Measurements from ENCODE around the gene DNAJC7. TPM values are rescaled to one million over a fixed set of nuclear protein-coding genes. Genes with fewer than 3 reads are reported as not detected.
A peak's percentile ranks its signal among the peaks of the same experiment; 100 is the strongest.

The DNAJC7 gene
- total and polyA plus RNA-seq, 8 donors = 62.1 to 161 (median 137) TPM

DNA sequence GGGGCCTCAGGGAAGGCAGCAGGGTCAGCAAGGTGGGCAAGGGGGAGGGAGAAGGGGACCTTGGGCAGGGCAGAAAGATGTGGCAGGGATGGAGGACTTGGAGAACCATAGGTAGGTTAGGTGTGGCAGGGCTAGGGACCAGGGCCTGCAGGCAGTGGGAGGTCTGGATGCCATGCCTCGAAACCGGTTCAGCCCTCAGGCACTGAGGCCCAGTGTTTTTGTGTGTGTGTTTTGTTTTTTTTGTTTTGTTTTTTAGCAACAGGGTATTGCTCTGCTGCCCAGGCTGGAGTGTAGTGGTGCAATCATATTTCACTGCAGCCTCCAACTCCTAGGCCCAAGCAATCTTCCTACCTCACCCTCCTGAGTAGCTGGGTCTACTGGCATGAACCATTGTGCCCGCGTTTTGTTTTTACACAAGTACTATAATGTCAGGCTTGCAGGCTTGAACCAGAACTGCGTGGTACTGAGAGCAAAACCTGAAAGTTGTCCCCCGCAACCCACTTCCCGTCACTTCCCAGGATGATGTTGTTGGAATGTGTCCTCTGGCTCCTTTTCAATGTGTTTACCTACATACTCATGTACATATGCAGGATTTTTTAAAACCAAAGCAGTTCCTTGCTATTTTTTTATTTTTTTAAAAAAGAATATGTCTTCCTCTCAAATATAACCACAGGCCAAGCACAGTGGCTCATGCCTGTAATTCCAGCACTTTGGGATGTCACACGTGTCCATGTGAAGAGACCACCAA is 74.4 kb downstream of the DNAJC7 start:
- Histone ChIP-seq H3K27ac (no peak overlapping the region), H3K4me1 (no peaks in the 10 kb centered on the region), H3K27me3 (no peaks in the 10 kb centered on the region), H3K4me3 (no peak overlapping the region), H3K36me3 (no peaks in the 10 kb centered on the region), H3K9me3 (no peaks in the 10 kb centered on the region)
- DNase-seq (peak in 1 of 4 donors; percentile 28), ATAC-seq (peak; percentile 7)
- TF ChIP-seq, protein P1, sequence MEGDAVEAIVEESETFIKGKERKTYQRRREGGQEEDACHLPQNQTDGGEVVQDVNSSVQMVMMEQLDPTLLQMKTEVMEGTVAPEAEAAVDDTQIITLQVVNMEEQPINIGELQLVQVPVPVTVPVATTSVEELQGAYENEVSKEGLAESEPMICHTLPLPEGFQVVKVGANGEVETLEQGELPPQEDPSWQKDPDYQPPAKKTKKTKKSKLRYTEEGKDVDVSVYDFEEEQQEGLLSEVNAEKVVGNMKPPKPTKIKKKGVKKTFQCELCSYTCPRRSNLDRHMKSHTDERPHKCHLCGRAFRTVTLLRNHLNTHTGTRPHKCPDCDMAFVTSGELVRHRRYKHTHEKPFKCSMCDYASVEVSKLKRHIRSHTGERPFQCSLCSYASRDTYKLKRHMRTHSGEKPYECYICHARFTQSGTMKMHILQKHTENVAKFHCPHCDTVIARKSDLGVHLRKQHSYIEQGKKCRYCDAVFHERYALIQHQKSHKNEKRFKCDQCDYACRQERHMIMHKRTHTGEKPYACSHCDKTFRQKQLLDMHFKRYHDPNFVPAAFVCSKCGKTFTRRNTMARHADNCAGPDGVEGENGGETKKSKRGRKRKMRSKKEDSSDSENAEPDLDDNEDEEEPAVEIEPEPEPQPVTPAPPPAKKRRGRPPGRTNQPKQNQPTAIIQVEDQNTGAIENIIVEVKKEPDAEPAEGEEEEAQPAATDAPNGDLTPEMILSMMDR (IDR thresholded peaks at IDR 0.05) = no peak
- intact Hi-C loops (cut with DNase I) = no loop called here

DNA sequence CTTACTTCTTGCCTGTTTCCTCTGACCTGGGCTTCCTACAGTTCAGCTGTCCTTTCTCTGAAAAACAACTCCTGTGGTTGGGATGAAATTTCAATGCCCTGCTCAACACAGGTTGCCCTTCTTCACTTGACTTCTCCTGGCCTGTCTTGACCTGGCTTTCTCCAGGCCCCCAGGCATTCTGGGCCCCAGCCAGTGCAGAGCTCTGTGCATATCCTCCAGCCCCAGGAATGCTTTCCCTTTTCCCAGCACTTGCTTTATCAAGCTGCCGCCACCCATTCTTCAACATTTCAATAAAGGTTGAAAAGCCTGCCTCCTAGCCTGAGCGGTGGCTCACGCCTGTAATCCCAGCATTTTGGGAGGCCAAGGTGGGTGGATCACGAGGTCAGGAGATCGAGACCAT is 76.1 kb downstream of the DNAJC7 start:
- Histone ChIP-seq H3K9me3 (no peaks in the 10 kb centered on the region), H3K27me3 (no peaks in the 10 kb centered on the region), H3K4me3 (no peak overlapping the region), H3K4me1 (no peaks in the 10 kb centered on the region), H3K27ac (no peak overlapping the region), H3K36me3 (no peaks in the 10 kb centered on the region)
- DNase-seq = peak in 1 of 4 donors; percentile 6
- ATAC-seq = no peak
- TF ChIP-seq, protein P1 (IDR thresholded peaks at IDR 0.05) = no peak
- intact Hi-C loops (cut with DNase I) = no loop called here

DNA sequence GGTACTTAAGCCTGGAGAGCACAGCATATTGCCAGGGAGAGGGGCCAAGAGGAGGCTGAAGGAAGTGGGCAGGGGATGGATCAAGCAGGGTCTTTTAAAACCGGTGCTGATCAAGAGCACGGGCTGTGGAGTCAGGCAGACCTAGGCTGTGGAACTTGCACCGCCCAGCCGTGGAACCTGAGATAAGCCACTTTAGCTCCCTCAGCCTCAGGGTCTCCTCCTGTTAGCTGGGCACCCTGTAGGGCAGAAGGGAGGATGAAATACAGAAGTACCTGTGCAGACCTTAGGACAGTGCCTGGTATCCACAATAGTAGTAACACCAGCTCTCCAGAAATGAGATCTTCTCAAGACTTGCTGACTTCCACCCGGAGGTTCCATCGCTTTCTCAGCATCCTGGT is 77.5 kb downstream of the DNAJC7 start:
- DNase-seq (peak in 1 of 4 donors; percentile 16), ATAC-seq (no peak)
- Histone ChIP-seq H3K27ac (no peak overlapping the region), H3K4me3 (no peak overlapping the region), H3K27me3 (no peaks in the 10 kb centered on the region), H3K9me3 (no peaks in the 10 kb centered on the region), H3K4me1 (no peaks in the 10 kb centered on the region), H3K36me3 (no peaks in the 10 kb centered on the region)
- intact Hi-C loops (cut with DNase I) = no loop called here
- TF ChIP-seq, protein P1 (IDR thresholded peaks at IDR 0.05) = no peak

DNA sequence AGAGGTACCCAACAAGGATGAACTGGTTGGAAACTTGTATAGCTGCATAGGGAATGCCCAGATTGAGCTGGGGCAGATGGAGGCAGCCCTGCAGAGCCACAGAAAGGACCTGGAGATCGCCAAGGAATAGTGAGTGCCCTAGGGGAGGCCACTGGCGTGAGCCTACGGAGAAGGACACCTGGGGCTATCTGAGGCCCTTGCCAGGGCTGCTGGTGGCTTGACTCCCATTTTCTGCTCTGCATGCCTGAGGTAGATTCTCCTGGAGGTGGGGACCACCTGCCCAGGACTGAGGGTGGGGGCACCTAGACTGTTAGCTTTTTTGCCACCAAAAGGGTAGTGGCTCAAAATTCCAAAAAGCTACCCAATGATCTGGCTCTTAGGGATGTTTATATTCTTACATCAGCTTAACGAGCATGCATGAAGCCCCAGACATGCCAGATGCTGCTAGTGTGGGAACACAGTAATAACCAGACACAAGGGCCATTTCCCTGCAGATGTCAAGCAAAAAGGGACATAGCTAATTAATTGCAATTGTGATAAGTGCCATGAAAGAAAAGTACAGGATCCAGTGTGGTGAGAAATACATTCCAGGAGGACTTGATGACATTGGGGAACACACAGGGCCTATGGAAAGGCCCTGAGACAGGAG is 78.1 kb downstream of the DNAJC7 start:
- Histone ChIP-seq H3K9me3 (no peaks in the 10 kb centered on the region), H3K27ac (no peak overlapping the region), H3K36me3 (no peaks in the 10 kb centered on the region), H3K4me3 (no peak overlapping the region), H3K27me3 (no peaks in the 10 kb centered on the region), H3K4me1 (no peaks in the 10 kb centered on the region)
- TF ChIP-seq, protein P1 (IDR thresholded peaks at IDR 0.05) = no peak
- DNase-seq (peak in 1 of 4 donors; percentile 6), ATAC-seq (no peak)
- intact Hi-C loops (cut with DNase I) = no loop called here
